Measurements from ENCODE around the gene LDLRAD4. TPM values are rescaled to one million over a fixed set of nuclear protein-coding genes. Genes with fewer than 3 reads are reported as not detected.

Gene LDLRAD4
- total and polyA plus RNA-seq, 9 of the 15 experiments (the other 6 are each of a cell fraction or from before 2014, with no cell fraction given) = 0.01 TPM; not detected in 8

DNA sequence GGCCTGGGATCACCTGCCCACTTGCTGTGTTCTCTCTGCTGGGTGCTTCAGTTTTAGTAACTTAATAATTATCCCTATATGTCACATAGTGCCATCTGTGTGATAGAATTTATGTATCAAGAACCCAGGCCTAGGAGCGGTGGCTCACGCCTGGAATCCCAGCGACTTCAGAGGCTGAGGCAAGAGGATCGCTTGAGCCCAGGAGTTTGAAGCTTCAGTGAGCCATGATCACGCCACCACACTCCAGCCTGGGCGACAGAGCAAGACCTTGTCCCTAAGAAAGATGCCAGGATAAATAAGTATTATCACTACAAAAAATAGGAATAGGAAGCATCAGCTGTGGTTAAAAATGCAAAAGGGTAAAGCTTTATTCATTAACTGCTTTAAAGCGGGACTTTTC lies 267.0 kb downstream of the LDLRAD4 start:
- DNase-seq (ENCODE audit: extremely low read depth in 1 of 4, low spot score in 3 of 4) = no peak
- Histone ChIP-seq H2AFZ (ENCODE audit: low read depth, low read length) (no peak overlapping the region), H3K9ac (ENCODE audit: insufficient read depth in 1 of 2, low read depth in 2 of 2, low read length in 2 of 2) (no peak overlapping the region), H3K27me3 (ENCODE audit: control insufficient read depth in 2 of 2, insufficient read depth in 2 of 2, low read length in 2 of 2) (peaks cover 6 to 30% of the 10 kb centered on the region in 2 experiments; a peak in 4 of 5 replicates), H3K4me2 (ENCODE audit: insufficient read depth, low read length) (no peak overlapping the region), H3K9me1 (ENCODE audit: control insufficient read depth, insufficient read depth, low read length) (no peaks in the 10 kb centered on the region), H3K4me1 (replicated peaks in 1 of 2; ENCODE audit: control insufficient read depth in 2 of 2, insufficient read depth in 2 of 2, low read length in 2 of 2) (no peaks in the 10 kb centered on the region), H3K27ac (ENCODE audit: extremely low read depth, low read depth, low read length) (no peak overlapping the region), H3K79me2 (ENCODE audit: control insufficient read depth, insufficient read depth, low read length) (no peaks in the 10 kb centered on the region), H3K36me3 (ENCODE audit: control insufficient read depth, insufficient read depth, low read length) (no peaks in the 10 kb centered on the region), H4K20me1 (replicated peaks; ENCODE audit: control insufficient read depth, insufficient read depth, low read length) (no peaks in the 10 kb centered on the region), H3K9me3 (replicated peaks; ENCODE audit: control insufficient read depth, insufficient read depth, low read depth, low read length) (no peaks in the 10 kb centered on the region), H3K4me3 (no peak overlapping the region)
- no peak for ATAC-seq
- WGBS (ENCODE audit: insufficient coverage, low coverage, missing lambda C conversion rate) = 0% methylated on average over 7 of the region's 7 CpGs
- in situ Hi-C loops (cut with MboI) (no loop called here), intact Hi-C loops (cut with micrococcal nuclease) (no loop called here)
- no peak for FAIRE-seq
- ChIA-PET POLR2A (no interaction called here), CTCF (ENCODE audit: low intra/inter-chr PET ratio) (no interaction called here)
- BruUV-seq (replicated peaks) = no TSS peak
- TF ChIP-seq CEBPB (tag; IDR thresholded peaks at IDR 0.05) (no peak), IRF1 (CRISPR knock-in tag; IDR thresholded peaks at IDR 0.05; ENCODE audit: borderline replicate concordance) (no peak), NKRF (IDR thresholded peaks at IDR 0.05; ENCODE audit: borderline replicate concordance) (no peak), TAF7 (tag; IDR thresholded peaks at IDR 0.05) (no peak), WHSC1 (IDR thresholded peaks at IDR 0.05; ENCODE audit: low read length) (no peak), SUPT5H (IDR thresholded peaks at IDR 0.05) (no peak), SAFB2 (IDR thresholded peaks at IDR 0.05; ENCODE audit: borderline replicate concordance, low read depth, low read length, severe bottlenecking) (no peak), ZNF695 (CRISPR knock-in tag; IDR thresholded peaks at IDR 0.05) (no peak), CREB3L1 (IDR thresholded peaks at IDR 0.05; ENCODE audit: borderline replicate concordance, low read depth) (no peak), MBD1 (CRISPR knock-in tag; IDR thresholded peaks at IDR 0.05) (no peak), GATA2 (CRISPR knock-in tag; IDR thresholded peaks at IDR 0.05) (no peak), MECOM (CRISPR knock-in tag; IDR thresholded peaks at IDR 0.05) (no peak), CBX5 (IDR thresholded peaks at IDR 0.05; ENCODE audit: borderline replicate concordance, low read depth) (no peak), TOE1 (IDR thresholded peaks at IDR 0.05; ENCODE audit: borderline replicate concordance) (no peak), TOE1 (CRISPR knock-in tag; IDR thresholded peaks at IDR 0.05; ENCODE audit: borderline replicate concordance, low read depth) (no peak), FOS (IDR thresholded peaks at IDR 0.05; ENCODE audit: extremely low read depth, insufficient read length) (no peak), TAF15 (IDR thresholded peaks at IDR 0.05; ENCODE audit: low read depth, low read length) (no peak)

All from K562 (cell line).